A673 (cell line): Measurements from ENCODE around the gene DIP2C.

ENCODE experiments used
- CTCF ChIP-seq: fragments of 300-800, 200-600 bp; sonication (generic); conservative IDR thresholded peaks from 2 replicates; pipeline ENCODE4 v1.5.1; 2017; ENCODE audit warnings: low read depth, mild to moderate bottlenecking, antibody characterized with exemption, low read length, moderate library complexity, mixed read lengths
- EZH2 ChIP-seq: fragments of 200-600 bp; sonication (generic); IDR thresholded peaks from 2 replicates; pipeline ENCODE4 v1.6.1; 2017; ENCODE audit warnings: borderline replicate concordance, low read depth, mild to moderate bottlenecking, mixed read lengths, antibody characterized with exemption, low read length; ENCODE audit not compliant: poor library complexity, severe bottlenecking

- TF ChIP-seq CTCF (no peak), EZH2 (no peak)
Observed at GRCh38 chr10:484925-485661, 204.4 kb downstream of the DIP2C start.
